GM12891 (cell line): Measurements from ENCODE around the gene PAX7.

Experiments
- POLR2A ChIP-seq: IDR thresholded peaks from 2 replicates; pipeline ENCODE4 v1.6.1; 2011; ENCODE audit warnings: low read depth, low read length, control low read depth
- POLR2AphosphoS5 ChIP-seq: IDR thresholded peaks from 2 replicates; pipeline ENCODE4 v1.6.1; 2011; ENCODE audit warnings: low read depth, low read length, control low read depth
- POU2F2 ChIP-seq: IDR thresholded peaks from 2 replicates; pipeline ENCODE4 v1.6.1; 2011; ENCODE audit warnings: low read depth, mild to moderate bottlenecking, control low read depth, low read length, moderate library complexity
- SPI1 ChIP-seq: IDR thresholded peaks from 2 replicates; pipeline ENCODE4 v1.6.1; 2011; ENCODE audit warnings: low read depth, low read length, control low read depth
- TAF1 ChIP-seq: IDR thresholded peaks from 2 replicates; pipeline ENCODE4 v1.6.1; 2011; ENCODE audit warnings: low read depth, low read length, control low read depth

DNA sequence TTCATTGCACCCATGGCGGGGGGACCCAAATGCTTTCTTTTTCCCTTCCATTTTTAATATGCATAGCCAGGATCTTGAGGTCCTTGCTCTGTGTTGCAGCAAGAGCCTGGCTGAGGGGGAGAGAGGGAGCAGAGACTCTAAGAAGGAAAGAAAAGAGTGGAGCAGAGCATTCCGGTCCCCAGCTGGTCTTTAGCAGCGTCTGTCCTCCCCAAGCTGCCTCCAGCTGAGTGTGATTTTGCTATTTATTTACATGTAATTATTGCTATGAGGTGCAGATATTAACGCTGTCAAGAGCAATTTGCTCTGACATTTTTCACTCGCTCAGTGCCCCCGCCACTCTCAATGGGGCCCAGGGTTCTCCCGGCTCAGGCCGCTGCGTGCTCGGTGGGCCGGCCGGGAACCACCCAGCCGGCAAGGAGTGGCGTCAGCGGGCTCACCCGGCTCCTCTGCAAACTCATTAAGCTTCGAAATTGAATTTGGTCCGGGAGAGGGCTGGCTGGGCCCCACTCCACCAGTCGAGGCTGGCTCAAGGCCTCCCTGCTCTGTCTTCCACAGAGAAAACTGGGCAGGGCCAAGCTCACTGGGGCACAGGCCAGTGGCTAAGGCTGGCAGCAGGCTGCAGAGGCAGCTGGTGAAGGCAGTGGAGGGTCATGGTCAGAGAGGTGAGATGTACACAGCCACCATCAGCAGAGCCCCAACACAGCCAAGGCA is 93.2 kb downstream of the PAX7 start:
- TF ChIP-seq POLR2A (no peak), TAF1 (no peak), POLR2AphosphoS5 (no peak), SPI1 (no peak), POU2F2 (no peak)
